ENCODE measurements around the gene TSPEAR. TPM values are rescaled to one million over a fixed set of nuclear protein-coding genes. Genes with fewer than 3 reads are reported as not detected.
"Not testable (repeated sequence)": the region's sequence is repeated elsewhere in the genome, so short reads cannot be mapped to it uniquely, and the experiment has no call there.

TSPEAR gene
- total RNA-seq, 1 donor from 2014 or later: not detected

DNA sequence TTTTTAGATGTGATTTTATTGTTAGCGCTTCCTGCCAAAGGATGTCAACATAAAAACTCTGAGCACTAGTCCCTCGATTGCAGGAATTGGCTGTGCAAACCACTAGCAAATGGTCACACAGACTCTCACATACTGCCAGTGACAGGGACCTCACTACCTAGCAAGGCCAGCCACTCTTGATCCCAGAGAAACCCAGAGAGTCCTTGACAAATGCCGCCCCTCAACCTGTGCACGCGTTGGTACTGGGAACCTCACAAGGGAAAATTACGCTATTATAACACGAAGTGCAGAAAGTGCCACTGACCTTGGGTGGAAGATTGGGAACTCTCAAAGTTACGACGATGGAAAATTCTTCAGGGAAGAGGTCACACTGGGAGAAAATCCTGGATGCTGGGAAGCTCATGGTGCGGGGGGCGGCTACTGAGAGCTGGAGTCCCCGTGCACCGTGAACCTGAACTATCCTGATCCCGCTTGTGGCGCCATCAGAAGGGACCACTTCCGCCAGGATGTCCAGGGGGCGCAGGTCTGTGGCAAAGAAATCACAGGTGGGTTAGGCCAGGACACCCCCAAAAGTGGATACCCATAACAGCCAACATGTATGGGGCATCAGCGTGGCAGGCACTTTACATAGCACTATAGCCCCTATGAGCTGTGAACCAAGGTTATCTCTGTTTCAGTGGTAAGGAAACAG is 143.7 kb downstream of the TSPEAR start:
- H3K4me3 Mint-ChIP-seq: no peak overlapping the region
- peaks cover 6% of the 10 kb centered on the region for H3K27me3 Mint-ChIP-seq (ENCODE audit: insufficient read depth)
- H3K9me3 Mint-ChIP-seq: peaks cover 6% of the 10 kb centered on the region
- DNase-seq (ENCODE audit: low spot score): no peak
- no peak overlapping the region for H3K27ac Mint-ChIP-seq
- H3K36me3 Mint-ChIP-seq (ENCODE audit: low read depth): no peaks in the 10 kb centered on the region
- intact Hi-C loops (cut with micrococcal nuclease): no loop called here
- peaks cover 16% of the 10 kb centered on the region for H3K4me1 Mint-ChIP-seq (ENCODE audit: low read depth)

DNA sequence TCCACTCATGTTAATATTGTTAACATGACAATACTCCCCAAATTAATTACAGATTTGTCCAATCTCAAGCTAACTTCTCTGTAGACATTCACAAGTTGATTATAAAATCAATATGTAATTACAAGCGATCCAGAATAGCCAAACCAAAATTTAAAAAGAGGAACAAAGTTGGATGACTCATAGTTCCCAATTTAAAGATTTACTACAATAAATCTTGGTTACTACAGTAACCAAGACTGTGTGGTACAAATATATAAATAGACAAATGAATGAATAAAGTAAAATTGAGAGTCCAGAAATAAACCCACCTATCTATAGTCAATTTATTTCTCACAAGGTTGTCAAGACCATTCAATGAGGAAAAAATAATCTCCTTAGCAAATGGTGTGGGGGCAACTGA is 145.0 kb downstream of the TSPEAR start:
- Mint-ChIP-seq H3K4me1 (ENCODE audit: low read depth) (peaks cover 16% of the 10 kb centered on the region), H3K4me3 (no peak overlapping the region), H3K9me3 (peaks cover 10% of the 10 kb centered on the region), H3K27me3 (ENCODE audit: insufficient read depth) (peaks cover 6% of the 10 kb centered on the region), H3K27ac (no peak overlapping the region), H3K36me3 (ENCODE audit: low read depth) (no peaks in the 10 kb centered on the region)
- intact Hi-C loops (cut with micrococcal nuclease): no loop called here
- no peak for DNase-seq (ENCODE audit: low spot score)

DNA sequence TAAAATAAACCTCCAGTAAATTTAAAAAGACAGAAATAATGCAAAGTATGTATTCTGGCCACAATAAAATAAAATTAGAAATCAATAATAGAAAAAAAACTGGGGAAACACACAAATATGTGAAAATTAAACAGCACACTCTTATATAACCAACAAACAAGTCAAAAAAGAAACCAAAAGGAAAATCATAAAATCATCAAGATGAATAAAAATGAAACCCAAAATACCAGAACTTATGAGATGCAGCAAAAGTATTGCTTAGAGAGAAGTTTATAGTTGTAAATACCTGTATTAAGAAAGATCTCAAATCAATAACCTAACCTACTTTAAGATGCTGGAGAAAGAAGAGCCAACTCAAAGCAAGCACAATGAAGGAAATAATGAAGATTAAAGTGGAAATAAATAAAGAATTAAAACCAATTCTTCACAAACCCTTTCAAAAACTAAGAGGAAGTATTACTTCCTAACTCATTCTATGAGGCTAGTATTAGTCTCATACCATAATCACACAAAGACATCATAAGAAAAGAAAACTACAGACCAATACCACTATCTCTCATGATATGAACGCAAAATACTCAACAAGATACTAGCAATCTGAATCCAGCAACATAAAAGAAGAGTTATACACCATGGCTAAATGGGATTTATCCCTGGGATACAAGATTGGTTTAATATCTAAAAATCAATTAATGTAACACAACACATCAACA is 146.3 kb downstream of the TSPEAR start:
- Mint-ChIP-seq H3K4me1 (ENCODE audit: low read depth) (peaks cover 16% of the 10 kb centered on the region), H3K27ac (peak overlapping the region; percentile 46)

DNA sequence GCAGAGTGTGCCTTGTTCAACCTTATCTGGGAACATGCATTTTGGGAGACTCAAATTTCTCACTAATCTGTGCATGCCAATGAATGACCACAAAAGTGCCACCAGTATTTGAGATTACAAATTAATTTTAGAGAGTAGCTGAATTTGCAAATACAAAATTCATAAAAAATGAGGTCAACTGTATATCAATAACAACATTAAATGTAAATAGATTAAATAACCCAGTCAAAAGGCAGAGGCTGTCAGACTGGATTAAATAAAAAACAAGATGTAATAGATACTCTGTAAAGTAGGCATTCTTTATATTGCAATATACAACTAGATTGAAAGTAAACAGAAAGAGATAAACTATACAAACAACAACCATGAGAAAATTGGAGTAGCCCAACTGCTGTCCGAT is 147.3 kb downstream of the TSPEAR start:
- peaks cover 10% of the 10 kb centered on the region for H3K27me3 Mint-ChIP-seq (ENCODE audit: insufficient read depth)
- no peak overlapping the region for H3K4me3 Mint-ChIP-seq
- peaks cover 16% of the 10 kb centered on the region for H3K4me1 Mint-ChIP-seq (ENCODE audit: low read depth)
- DNase-seq (ENCODE audit: low spot score): no peak
- intact Hi-C loops (cut with micrococcal nuclease): no loop called here
- no peak overlapping the region for H3K27ac Mint-ChIP-seq
- peaks cover 4% of the 10 kb centered on the region for H3K36me3 Mint-ChIP-seq (ENCODE audit: low read depth)
- peaks cover 15% of the 10 kb centered on the region for H3K9me3 Mint-ChIP-seq

More for the DNA sequence above, 146.3 kb downstream of the TSPEAR start:
- no peak for DNase-seq (ENCODE audit: low spot score)
- H3K36me3 Mint-ChIP-seq (ENCODE audit: low read depth): peaks cover 4% of the 10 kb centered on the region
- H3K4me3 Mint-ChIP-seq: peak overlapping the region; percentile 9
- intact Hi-C loops (cut with micrococcal nuclease): no loop called here
- peaks cover 6% of the 10 kb centered on the region for H3K27me3 Mint-ChIP-seq (ENCODE audit: insufficient read depth)
- peaks cover 15% of the 10 kb centered on the region for H3K9me3 Mint-ChIP-seq

DNA sequence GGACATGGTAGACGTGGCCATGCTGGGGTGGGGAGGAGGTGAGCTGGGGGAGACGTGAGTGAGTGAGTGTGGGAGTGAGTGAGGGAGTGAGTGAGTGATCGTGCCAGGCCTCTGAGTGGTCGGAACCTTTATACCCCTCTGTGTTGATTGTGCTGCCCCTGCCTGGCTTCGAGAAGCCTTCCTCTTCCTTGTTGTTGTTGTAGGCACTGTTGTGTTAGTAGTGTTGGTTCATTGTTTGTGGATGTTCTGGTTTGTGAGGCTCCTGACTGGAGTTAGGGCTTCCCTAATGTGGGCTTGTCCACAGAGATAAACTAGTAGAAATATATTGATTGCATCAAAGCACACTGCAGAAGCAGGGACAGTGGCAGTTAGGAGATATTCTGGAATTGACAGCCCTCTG is 152.7 kb downstream of the TSPEAR start, which contains the start of gene KRTAP10-3:
Gene KRTAP10-3 (minus strand): TSS at position 101 of the 400 bp plus-strand sequence. CDS start 80 bp downstream, at position 21.
- peaks cover 15% of the 10 kb centered on the region for H3K9me3 Mint-ChIP-seq
- intact Hi-C loops (cut with micrococcal nuclease): no loop called here
- DNase-seq (ENCODE audit: low spot score): no peak
- no peak within 1 kb of the TSS for H3K27ac Mint-ChIP-seq
- H3K36me3 Mint-ChIP-seq (ENCODE audit: low read depth): peaks cover 7% of the 10 kb centered on the region
- H3K4me1 Mint-ChIP-seq (ENCODE audit: low read depth): no peaks in the 10 kb centered on the region
- no peak within 1 kb of the TSS for H3K4me3 Mint-ChIP-seq
- H3K27me3 Mint-ChIP-seq (ENCODE audit: insufficient read depth): peaks cover 15% of the 10 kb centered on the region

DNA sequence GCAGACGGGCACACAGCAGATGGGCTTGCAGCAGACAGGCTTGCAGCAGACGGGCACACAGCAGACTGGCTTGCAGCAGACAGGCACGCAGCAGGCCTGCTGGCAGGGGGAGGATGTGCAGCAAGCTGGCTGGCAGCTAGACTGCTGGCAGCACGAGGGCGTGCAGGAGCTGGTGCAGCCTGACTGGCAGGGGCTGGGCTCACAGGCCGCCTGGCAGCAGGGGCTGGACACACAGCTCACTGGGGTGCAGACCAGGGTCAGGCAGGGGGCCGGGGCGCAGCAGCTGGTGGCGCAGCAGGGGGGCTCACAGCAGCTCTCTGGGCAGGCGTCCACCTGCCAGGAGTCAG is 153.1 kb downstream of the TSPEAR start:
- DNase-seq (ENCODE audit: low spot score); H3K36me3 Mint-ChIP-seq (ENCODE audit: low read depth); H3K4me3 Mint-ChIP-seq; H3K4me1 Mint-ChIP-seq (ENCODE audit: low read depth); intact Hi-C loops (cut with micrococcal nuclease); H3K27ac Mint-ChIP-seq: not testable (repeated sequence)
- Mint-ChIP-seq H3K9me3 (peaks cover 15% of the 10 kb centered on the region), H3K27me3 (ENCODE audit: insufficient read depth) (peaks cover 15% of the 10 kb centered on the region)

DNA sequence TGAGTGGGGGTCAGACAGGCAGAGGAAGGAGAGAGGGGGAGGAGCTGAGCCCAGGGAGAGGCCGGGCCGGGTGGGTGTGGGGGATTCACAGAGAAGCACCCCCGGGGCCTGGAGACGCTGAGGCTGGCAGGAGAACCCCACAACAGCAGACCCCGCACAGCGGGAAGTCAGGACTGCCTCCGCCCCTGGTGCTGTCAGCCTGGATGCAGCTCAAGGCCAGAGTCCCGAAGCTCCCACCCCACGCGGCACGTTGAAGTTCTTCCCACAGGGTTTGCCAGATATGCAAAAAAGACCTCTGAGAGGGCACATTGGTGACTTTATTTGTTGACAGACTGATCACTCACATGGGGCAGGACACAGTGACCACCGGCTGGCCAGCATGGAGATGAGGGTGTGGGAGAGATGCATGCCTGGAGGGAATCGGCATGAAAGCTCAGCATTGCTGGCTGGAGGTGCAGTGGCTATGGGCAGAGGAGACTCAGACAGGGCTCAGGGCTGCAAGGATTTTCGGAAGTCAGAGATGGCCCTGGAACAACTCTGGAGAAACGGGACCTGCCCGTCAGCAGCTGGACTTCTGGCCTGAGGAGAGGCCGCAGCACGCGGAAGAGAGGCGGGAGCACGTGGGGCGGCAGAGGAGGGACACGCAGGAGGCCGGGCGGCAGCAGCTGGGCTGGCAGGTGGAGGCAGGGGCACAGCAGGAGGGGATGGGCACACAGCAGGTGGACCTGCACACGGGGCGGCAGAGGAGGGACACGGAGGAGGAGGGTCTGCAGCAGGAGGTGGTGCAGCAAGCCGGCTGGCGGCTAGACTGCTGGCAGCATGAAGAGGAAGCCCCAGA is 153.7 kb downstream of the TSPEAR start:
- DNase-seq (ENCODE audit: low spot score): no peak
- peaks cover 15% of the 10 kb centered on the region for H3K27me3 Mint-ChIP-seq (ENCODE audit: insufficient read depth)
- H3K27ac Mint-ChIP-seq: no peak overlapping the region
- H3K4me1 Mint-ChIP-seq (ENCODE audit: low read depth): no peaks in the 10 kb centered on the region
- no peak overlapping the region for H3K4me3 Mint-ChIP-seq
- H3K9me3 Mint-ChIP-seq: peaks cover 15% of the 10 kb centered on the region
- peaks cover 7% of the 10 kb centered on the region for H3K36me3 Mint-ChIP-seq (ENCODE audit: low read depth)
- intact Hi-C loops (cut with micrococcal nuclease): no loop called here

DNA sequence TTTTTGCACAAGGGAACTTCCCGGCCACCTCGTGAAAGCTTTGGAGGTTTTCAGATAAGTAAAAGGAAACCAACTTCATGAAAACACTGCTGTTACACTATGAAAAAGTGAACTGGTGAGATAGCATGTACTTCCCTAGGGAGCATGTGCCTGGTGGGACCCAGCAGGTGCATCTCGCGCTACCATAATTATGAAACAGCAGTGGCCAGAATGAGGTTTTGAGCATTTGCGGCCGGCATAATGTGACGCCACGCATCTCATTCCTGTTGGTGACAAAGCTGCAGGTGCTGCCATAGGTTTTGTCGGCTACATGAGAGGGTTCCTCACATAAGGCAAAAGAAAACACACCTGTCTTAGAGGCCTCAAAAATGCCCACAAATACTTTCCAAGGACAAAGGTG is 154.5 kb downstream of the TSPEAR start:
- DNase-seq (ENCODE audit: low spot score): no peak
- intact Hi-C loops (cut with micrococcal nuclease): no loop called here
- Mint-ChIP-seq H3K27me3 (ENCODE audit: insufficient read depth) (peaks cover 15% of the 10 kb centered on the region), H3K4me1 (ENCODE audit: low read depth) (no peaks in the 10 kb centered on the region), H3K27ac (no peak overlapping the region), H3K36me3 (ENCODE audit: low read depth) (peaks cover 7% of the 10 kb centered on the region), H3K4me3 (no peak overlapping the region), H3K9me3 (peaks cover 8% of the 10 kb centered on the region)

DNA sequence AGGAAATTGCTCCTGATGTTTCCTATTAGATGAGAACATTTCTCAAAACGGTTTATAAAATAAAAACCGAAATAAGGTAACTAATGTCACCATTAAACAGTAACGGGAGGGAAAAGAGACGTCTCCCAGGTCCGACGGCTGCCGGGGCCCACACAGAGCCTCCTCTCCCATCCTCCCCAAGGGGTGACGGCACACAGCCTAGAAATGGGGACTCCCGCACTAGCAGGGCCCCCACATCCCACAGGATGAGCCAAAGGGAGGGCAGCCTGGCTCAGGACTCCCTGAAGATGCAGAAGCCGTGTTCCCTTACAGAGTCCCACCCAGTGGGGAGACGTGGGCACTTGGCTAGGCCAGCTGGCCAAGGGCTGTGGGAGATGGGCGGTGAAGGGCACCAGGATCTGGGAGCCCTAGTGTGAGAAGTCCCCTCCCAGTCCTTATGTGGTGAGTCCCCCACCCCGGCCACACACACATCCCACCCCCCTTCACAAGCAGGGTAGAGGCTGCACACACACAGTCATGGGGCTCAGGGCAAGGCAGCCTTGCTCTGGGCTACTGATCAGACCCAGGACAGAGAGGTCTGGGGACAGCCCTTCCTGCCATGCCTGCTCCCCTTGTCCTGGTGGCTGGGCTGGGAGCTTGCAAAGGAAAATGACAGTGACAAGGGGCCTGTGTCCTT is 156.0 kb downstream of the TSPEAR start:
- intact Hi-C loops (cut with micrococcal nuclease): no loop called here
- H3K4me1 Mint-ChIP-seq (ENCODE audit: low read depth): no peaks in the 10 kb centered on the region
- no peak for DNase-seq (ENCODE audit: low spot score)

DNA sequence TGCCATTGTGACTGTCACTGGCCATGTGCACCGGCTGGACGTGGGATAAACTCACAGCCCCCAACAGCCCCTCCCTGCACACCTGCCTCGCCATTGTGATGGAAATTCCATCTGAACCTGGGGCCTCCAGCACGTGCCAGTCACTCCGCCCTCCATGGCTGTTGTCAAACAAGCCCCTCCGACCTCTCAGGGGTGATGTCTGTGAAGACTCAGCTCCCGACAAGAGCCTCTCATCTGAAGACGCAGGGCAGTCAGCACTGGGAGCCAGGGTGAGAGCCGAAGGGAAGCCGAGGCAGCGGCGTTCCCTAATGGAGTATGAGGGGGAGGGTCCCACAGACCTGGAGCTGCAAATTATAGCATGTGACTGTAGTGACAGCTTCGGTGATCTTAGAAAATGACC is 158.7 kb downstream of the TSPEAR start:
- Mint-ChIP-seq H3K4me1 (ENCODE audit: low read depth) (peaks cover 3% of the 10 kb centered on the region), H3K27ac (no peak overlapping the region), H3K36me3 (ENCODE audit: low read depth) (peaks cover 1% of the 10 kb centered on the region)

More for the DNA sequence above, 156.0 kb downstream of the TSPEAR start:
- peaks cover 1% of the 10 kb centered on the region for H3K9me3 Mint-ChIP-seq
- peaks cover 15% of the 10 kb centered on the region for H3K27me3 Mint-ChIP-seq (ENCODE audit: insufficient read depth)
- no peak overlapping the region for H3K4me3 Mint-ChIP-seq
- no peak overlapping the region for H3K27ac Mint-ChIP-seq
- peaks cover 3% of the 10 kb centered on the region for H3K36me3 Mint-ChIP-seq (ENCODE audit: low read depth)

DNA sequence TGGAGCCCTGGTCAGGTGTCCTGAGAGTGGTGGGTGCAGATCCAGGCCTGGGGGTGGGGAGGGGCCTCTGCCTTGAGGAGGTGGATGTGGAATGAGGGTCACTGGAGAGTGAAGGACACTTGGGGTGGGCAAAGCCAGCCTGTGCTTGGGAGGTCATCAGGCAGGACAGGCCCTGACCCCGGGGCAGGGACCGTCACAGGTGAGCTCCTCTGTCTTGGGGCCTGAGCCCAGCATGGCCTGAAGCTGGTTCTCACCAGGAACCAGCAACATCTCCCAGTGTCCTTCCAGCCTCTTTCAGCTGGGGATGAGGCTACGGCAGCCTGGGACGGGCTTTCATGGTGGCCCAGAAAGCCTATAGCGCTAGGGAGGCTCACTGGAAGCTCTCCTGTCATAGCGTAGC is 159.2 kb downstream of the TSPEAR start:
- H3K27me3 Mint-ChIP-seq (ENCODE audit: insufficient read depth): peaks cover 3% of the 10 kb centered on the region
- peaks cover 7% of the 10 kb centered on the region for H3K9me3 Mint-ChIP-seq
- H3K36me3 Mint-ChIP-seq (ENCODE audit: low read depth): peaks cover 6% of the 10 kb centered on the region
- H3K4me3 Mint-ChIP-seq: no peak overlapping the region
- intact Hi-C loops (cut with micrococcal nuclease): no loop called here
- no peak overlapping the region for H3K27ac Mint-ChIP-seq
- H3K4me1 Mint-ChIP-seq (ENCODE audit: low read depth): peaks cover 8% of the 10 kb centered on the region
- DNase-seq (ENCODE audit: low spot score): no peak

More for the DNA sequence above, 158.7 kb downstream of the TSPEAR start:
- H3K9me3 Mint-ChIP-seq: peaks cover 2% of the 10 kb centered on the region
- no peak overlapping the region for H3K4me3 Mint-ChIP-seq
- no peak for DNase-seq (ENCODE audit: low spot score)
- peaks cover 3% of the 10 kb centered on the region for H3K27me3 Mint-ChIP-seq (ENCODE audit: insufficient read depth)
- intact Hi-C loops (cut with micrococcal nuclease): no loop called here

DNA sequence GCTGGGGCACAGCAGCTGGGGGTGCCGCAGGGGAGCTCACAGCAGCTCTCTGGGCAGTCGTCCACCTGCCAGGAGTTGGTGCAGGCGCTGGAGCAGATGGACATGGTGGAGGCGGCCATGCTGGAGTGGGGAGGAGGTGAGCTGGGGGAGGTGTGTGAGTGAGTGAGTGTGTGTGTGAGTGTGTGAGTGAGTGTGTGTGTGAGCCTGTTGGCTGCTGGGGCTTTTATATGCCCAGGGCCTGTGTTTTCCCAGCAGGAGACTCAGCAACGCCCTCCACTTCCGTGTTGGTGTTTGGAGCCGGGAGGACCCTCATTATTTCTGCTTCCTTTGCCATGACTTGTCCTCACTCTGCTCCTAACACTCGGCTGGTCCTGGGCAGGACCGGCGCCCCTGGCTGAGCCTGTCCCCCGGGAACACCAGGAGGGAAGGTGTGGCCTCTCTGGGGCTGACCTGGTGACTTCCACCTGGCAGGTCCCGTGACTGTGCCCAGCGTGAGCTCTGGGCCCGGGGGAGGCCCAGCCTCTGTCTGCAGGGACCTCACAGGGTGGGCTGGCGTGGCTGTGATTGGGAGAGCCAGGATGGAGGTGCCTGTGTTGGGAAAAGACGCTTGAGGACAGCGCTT is 159.9 kb downstream of the TSPEAR start, which contains the start of gene KRTAP10-2:
Gene KRTAP10-2 (minus strand): TSS at position 166 of the 622 bp plus-strand sequence. CDS start 47 bp downstream, at position 119.
- no peak for DNase-seq (ENCODE audit: low spot score)
- no peak within 1 kb of the TSS for H3K27ac Mint-ChIP-seq
- H3K36me3 Mint-ChIP-seq (ENCODE audit: low read depth): peaks cover 10% of the 10 kb centered on the region
- intact Hi-C loops (cut with micrococcal nuclease): no loop called here
- H3K9me3 Mint-ChIP-seq: peaks cover 14% of the 10 kb centered on the region
- H3K27me3 Mint-ChIP-seq (ENCODE audit: insufficient read depth): peaks cover 3% of the 10 kb centered on the region
- peaks cover 11% of the 10 kb centered on the region for H3K4me1 Mint-ChIP-seq (ENCODE audit: low read depth)
- no peak within 1 kb of the TSS for H3K4me3 Mint-ChIP-seq
